CD4-positive, alpha-beta T cell treated with Interleukin-17A for 1 hour (primary cell): ENCODE data around the gene RAPGEF2.
"Not testable (repeated sequence)": the region's sequence is repeated elsewhere in the genome, so short reads cannot be mapped to it uniquely, and the experiment has no call there.

ENCODE experiments used
- DNase-seq: peaks from one replicate; pipeline ENCODE4 v3.0.0-alpha.2; 2020

Gene RAPGEF2

DNA sequence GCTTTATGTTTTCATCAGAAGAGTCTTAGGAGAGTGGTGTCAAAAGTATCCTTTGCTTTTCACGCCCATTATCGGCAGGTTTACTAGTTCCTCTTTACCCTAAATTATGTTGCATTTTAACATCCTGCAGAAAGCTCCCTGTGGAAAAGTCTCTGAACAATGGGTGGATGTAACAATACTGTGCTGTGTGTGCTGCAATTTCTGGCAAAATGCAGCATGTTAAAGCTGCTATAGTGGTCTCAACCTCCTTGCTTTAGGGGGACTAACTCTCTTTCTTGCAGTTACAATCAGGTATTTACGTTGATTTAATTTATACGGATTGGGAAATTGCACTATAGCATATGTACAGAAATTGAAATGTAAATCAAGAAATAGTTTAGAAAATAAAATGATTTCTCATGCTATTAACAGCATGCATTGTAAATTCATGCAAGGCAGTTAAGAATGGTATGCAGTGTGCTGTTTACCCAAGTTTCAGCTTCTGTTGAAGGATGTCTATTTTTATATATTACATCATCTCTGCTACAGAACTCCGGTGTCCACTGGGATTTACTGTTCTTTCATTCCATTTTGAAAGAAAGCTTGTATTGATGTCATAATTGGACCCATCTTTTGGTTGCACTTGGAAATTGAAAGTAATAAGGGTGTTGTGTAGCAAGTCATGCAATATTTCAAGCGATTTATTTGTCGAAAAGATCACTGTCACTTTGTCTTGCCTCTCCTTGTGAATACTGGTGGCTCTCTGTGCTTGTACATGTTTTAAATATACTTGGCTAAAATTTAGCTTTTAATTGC, 145.7 kb downstream of the RAPGEF2 start:
- no peak for DNase-seq

DNA sequence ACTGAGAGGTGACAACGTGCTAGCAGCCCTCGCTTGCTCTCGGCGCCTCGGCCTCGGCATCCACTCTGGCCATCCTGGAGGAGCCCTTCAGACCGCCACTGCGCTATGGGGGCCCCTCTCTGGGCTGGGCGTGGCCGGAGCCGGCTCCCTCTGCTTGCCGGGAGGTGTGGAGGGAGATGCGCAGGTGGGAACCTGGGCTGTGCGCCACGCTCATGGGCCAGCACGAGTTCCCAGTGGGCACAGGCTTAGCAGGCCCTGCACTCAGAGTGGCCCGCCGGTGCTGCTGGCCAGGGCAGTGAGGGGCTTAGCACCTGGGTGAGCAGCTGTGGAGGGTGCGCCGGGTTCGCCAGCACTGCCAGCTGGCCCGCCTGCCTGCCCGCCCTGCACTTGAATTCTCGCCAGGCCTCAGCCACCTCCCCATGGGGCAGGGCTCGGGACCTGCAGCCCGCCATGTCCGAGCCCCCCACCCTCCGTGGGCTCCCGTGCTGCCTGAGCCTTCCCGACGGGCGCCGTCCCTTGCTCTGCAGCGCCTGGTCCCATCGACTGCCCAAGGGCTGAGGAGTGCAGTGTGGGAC, 148.0 kb downstream of the RAPGEF2 start:
- DNase-seq = no peak

DNA sequence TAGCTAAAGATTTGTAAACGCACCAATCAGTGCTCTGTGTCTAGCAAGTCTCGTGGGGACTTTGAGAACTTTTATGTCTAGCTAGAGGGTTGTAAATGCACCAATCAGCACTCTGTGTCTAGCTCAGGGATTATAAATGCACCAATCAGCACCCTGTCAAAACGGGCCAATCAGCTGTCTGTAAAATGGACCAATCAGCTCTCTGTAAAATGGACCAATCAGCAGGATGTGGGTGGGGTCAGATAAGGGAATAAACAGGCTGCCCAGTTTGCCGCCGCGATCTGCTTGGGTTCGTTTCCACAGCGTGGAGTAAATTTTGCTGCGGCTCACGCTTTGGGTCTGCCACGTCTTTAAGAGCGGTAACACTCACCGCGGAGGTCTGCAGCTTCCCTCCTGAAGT, 148.7 kb downstream of the RAPGEF2 start:
- not testable (repeated sequence) for DNase-seq

DNA sequence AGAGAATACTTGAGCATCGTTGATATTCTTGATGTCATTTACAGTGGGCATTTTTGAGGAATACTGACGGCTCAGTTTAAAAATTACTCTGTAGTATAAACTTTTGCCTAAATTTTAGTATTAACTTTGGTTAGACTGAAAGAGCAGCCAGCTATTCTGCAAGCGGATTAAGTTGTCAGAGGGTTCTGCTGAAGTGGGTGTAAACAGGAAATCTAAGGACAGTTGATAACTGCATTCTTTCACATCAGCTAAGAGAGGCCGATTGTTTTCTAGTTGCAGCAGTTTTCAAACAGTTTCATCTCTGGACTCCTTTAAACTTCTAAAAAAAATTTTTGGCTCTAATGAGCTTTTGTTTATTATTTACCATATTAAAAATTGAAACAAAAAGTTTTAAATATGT, 149.6 kb downstream of the RAPGEF2 start:
- DNase-seq = no peak

DNA sequence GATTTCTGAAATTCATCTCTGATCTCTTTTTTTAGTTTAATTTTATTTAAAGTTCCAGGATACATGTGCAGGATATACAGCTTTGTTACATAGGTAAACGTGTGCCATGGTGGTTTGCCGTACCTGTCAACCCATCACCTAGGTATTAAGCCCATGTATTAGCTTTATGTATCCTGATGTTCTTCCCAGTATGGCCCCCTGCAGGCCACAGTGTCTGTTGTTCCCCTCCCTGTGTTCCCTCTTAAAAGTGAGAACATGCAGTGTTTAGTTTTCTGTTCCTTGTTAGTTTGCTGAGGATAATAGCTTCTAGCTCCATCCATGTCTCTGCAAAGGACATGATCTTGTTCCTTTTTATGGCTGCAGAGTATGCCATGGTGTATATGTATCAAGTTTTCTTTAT, 153.2 kb downstream of the RAPGEF2 start:
- DNase-seq = no peak

DNA sequence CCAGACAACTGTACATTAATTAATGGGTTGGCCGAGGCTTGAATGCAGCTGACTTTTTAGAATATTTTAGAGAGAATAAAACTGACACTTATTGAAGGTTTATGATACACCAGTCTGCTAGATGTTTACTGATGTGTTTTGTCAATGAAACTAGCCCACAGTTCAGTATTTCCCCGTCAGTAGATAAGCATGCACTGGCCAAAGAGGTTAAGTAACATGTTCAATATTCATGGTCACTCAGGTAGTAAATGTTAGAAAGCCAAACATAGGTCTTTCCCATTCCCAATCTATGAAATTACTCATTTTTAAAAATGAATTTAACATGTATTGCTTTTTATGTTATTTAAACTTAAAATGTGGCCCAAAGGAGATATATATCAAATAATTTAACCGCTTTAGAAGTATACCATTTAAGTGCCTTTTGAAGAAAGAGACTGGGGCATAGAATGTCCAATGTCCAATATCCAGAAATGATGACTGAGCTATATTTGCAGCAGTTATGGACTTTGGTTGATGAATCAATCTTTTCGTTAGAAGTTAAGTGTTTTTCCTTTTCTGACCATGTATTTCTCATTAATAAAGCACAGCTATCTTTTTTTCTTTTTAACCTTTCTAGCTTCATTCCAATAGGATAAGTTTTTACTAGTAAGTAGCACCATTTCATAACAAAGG, 156.1 kb downstream of the RAPGEF2 start:
- no peak for DNase-seq

DNA sequence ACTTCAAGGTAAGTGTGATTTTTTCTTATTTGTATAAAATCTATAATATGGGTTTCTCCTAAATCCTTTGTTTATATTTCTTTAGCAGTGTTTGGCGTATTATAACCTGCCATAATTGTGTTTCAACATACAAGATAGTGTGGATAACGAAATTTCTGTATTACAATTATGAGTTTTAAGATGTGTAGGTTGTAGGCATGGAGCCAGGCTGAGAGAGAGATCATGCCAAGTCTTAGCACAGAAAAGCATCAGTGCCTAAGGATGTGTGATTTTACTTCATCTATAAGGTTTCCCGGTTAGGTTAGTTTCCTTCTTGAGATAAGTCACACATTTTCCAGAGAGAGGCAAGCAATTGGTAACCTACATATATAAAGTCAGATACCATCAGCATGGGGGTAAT, 161.2 kb downstream of the RAPGEF2 start:
- DNase-seq = no peak

DNA sequence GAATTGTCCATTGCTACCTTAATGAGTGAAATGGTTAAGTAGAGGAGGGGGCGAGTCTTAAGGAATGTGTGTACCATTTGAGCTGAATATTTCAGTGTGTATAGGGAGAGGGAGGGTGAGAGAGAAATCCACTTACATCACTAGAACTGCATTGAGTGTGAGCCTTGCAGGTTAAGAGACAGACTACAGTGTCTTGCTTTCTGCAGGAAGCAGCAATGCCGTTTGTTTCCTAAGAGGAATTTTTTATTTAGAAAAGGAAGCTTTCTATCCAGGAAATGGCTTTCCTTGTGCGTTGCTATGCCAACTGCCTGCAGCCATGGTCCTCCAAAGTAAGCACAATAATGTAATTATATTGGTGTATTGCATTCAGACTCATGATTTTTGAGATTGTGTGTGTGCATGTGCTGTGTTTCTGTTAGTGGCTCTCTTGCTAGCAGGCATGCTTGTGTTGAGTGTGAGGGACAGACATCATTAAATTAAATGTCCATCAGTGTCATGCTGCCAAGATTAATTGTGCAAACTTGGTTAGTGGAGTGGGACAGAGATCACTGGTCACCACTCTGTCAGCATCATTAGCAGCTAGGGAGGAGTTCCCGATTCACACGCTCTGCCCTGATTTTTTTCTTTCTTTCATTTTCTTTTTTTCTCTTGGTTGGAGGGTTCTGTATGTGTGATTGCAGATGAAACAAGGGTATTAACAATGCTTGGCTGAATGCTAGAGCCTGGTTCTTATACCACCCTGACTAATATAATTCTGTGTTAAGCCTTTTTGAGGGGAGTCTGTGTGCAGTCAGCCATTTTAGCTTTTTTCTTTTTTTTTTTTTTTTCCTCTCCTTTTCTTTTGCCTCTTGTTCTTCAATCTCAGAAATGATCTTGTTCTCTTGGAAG, 164.3 kb downstream of the RAPGEF2 start:
- DNase-seq = no peak

DNA sequence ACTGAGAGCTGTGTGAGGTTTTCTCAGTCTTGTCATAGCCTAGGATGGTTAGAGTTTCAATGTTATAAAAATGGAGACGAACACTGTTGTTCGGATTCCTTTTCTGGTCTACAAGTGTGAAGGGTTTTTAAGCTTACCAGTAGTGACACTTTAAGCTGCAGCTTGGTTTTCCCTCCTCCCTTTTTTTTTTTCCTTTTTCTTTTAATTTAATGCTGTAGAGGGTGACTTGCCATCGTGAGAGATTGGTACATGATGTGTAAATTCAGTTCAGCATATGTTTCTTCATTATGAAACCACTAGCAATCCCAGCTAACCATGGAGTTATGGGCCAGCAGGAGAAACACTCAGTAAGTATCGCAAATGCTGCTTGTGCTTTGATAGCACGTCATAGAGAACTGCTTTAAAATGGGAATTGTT, 165.0 kb downstream of the RAPGEF2 start:
- no peak for DNase-seq

DNA sequence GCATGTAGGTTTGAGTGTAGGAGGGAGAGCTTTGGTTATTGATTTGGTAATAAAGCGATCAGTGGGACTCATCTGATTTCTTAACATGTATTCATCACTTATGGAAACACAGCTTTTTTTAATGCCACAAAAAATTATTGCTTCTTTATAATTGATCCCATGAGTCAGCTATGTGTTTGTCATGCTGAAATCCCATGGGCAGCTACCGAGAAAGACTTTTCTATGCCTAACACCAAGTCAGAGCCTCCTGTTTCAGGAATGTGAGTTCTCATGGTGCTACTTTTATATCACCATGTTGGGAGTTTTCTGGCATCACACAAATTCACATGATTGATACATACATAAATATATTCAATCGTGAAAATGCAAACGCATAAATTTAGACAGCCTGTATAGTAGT, 165.7 kb downstream of the RAPGEF2 start:
- no peak for DNase-seq

DNA sequence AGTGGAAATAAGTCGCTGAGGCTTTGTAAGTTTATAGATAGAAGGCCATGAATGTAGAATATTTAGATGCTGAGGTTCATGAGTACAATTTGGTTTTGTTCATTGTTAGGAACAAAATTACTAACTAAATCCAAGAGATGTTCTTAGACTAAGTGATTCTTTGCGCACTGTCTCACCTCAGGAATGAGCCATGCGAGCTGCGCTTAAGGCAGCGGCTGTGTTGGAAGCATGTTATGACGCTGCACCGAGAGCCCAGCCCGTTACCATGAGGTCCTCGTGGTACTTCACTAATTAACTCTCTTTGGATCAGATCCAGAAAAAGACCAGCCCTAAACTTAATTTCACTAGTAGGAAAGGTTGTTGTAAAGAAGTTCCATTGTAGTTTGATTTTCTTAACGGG, 166.2 kb downstream of the RAPGEF2 start:
- DNase-seq = no peak

DNA sequence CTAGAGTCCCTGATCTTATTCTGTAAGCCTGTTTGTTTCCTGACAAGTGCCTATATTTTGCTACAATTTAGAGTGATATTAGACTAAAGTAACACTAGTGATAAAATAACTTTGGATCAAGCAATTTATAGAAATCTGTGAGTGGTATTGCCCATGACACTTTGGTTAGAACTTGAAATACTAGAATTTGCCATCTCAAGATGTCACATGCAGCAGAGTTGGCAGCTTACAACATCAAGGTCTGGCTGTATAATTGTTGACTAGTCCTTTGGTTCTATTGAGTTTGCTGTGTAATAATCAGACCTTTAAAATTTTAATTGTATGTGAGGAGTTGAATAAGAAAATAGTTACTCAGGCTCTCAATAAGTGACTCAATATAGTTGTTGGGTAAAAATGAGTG, 167.1 kb downstream of the RAPGEF2 start:
- DNase-seq = no peak

DNA sequence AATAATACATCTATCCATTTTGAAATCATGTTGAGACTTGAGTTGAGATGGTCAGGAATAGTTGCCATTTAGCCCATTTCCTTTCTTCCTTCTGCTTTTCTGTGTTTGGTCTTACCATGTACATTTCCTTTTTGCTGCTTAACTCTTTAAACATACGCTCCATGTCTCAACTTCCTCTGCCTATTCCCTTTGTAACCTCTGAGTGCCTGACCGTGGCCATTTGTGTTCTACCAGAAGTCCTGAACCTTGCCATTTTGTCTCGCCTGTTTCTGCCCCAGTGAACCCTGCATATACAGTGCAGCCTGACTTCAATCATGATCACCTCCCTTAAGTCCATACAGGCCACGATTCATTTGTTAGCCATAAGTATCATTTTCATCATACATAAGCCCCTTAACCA, 169.0 kb downstream of the RAPGEF2 start:
- DNase-seq = no peak

DNA sequence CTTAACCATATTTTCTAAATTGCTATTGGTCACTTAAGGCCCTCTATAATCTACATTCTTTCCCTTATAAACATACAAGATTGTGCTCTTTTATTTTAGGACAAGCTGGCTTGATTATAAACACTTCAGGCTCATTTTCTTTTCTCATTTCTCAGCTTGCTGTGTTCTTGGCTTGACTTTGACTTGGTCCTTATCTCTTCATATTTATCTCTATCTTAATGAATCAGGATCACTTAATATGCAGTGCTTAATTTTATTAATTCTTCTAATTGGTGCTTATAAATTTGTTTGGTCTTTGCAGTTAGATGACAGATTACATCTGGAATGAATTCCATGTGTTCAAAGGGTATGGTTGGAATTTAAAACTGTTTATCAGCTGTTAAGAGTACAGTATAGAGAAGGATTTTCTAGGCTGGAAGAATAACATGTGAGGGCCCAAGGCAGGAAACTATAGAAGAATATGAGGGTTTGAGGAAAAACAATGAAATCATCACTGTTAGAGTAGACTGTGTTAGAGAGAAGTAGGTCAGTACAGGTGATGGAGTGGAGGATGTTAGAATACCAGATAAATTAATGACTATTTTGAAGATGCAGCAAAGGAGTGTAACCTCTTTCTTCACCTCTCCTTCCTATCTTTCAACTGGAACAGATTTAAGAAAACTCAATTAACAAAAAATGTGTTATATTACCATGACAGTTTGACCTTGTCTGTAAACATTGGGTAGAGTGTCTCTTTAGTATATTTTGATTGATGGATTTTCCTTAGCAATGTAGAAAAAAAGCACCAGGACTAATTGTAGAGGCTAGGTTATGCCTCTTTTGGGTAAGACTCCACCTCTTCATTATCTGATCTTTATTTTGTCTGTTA, 169.6 kb downstream of the RAPGEF2 start:
- no peak for DNase-seq

DNA sequence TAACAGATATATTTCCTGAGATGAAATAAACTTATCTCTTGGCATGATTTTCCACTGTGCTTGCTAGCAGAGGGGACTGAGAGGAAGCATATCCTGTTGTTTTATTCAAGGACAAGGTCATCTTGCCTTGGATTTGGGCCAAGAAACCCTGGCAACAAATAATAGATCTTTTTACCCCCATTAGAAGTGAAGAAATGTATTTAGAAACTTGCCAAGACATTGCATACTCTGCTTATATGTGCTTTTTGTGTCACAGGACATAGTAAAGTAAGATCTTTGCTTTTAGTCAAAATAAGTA, 170.2 kb downstream of the RAPGEF2 start:
- DNase-seq = no peak

DNA sequence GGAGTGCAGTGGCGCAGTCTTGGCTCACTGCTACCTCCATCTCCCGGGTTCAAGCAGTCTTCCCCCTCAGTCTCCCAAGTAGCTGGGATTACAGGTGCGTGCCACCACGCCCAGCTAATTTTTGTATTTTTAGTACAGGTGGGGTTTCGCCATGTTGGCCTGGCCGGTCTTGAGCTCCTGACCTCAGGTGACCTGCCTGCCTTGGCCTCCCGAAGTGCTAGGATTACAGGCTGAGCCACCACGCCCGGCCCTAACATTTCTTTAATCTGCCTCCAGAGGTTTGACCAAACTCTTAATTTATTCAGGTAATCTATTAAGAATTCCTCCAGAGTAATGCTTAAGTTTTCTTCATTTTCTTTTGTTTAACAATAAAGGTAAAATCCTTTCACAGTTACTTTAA, 171.0 kb downstream of the RAPGEF2 start:
- no peak for DNase-seq

DNA sequence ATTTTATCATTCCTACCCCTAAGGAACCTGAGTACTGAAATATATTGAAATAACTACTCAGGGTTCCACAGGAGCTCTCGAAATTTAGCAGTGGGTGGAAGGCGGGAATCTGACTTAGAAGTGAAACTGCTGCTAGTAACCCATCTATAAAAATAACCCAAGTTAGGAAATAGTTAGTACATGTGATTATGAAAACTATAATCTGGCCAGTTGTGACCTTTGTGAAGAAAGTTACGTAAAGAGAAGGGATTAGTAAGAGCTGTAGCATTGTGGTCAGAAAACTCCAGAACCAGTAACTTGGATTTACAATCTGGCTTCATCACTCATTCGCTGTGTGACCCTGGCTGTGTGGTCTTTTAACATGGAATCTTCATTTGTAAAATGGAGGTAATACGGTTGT, 175.5 kb downstream of the RAPGEF2 start:
- DNase-seq = no peak

DNA sequence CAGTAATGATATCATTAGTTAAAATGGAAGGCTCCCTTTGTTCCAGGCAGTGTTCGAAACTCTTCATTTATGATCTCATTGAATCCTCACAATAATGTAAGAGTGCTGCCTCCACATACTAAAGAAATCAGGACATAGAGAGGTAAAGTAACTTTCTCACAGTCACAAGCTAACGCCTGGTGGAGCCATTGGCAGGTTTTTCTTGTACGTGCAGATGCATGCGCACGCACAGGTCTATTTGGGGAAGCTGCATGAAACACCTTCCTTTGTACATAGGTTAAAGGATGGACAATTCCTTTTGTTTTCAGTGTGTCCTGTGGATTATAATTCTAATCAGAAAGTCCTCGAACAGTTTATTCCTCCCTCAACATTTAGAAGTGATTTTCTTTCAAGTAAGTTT, 176.2 kb downstream of the RAPGEF2 start:
- DNase-seq = no peak

DNA sequence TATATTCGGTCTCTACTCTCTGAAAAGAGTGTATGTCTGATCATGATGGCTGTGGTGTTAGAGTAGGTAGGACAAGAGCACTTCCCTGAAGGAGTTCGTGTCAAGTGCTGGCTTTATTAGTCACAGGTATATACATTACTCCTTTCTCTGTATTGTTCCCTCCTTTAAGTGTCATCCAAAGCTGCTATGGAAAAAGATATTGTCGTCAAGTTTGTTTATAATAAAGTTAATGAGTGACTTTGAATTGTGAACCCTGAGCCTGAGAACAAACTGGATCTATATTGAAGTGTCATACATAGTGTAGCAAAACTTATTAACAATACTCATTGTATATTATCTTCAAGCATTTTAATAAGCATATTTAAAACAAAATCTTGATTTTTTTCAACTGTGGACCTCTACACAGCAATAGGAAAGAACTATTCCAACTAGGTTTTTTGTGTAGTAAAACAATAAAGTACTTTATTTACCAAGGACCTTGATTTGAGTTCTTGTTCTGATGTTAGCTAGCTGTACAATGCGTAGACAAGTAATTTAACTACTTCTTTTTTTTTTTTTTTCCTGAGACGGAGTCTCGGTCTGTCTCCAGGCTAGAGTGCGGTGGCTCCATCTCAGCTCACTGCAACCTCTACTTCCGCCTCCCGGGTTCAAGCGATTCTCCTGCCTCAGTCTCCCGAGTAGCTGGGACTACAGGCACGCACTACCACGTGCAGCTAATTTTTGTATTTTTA, 177.7 kb downstream of the RAPGEF2 start:
- DNase-seq = no peak

DNA sequence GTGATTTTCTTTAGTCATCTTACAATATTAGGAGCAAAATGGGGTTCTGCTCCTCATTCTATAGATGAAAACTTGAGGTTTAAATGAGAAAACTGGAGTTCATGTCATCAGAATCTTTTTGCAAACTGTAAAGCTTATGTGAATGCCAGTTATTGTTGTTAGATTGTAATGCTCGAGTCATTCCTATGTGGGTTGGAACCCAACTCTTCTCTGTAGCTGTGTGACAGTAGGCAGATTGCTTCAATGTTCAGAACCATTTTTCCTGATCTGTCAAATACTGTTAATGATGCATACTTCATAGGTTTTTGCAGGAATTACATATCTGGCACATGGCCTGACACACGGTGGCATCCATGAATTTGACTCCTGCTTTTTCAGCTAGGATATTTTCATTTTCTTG, 178.9 kb downstream of the RAPGEF2 start:
- no peak for DNase-seq

DNA sequence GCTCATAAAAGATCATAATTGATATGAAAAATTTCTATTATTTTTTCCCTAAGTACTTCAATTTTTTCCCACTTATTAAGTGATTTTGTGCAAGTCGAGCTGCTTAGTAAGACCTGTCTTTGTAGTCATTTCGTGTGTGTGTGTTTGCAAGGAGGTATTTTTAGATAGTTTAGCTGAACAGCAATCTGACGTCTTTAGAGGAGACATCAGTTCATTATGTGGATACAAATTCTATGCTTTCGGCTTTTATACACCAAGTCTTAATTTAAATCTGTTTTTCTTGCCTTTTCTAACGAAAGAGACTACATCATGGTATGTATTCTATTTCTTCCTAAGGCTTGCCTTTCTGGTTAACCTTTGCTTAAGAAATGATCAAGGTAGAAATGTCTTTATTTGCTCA, 179.4 kb downstream of the RAPGEF2 start:
- DNase-seq = no peak

DNA sequence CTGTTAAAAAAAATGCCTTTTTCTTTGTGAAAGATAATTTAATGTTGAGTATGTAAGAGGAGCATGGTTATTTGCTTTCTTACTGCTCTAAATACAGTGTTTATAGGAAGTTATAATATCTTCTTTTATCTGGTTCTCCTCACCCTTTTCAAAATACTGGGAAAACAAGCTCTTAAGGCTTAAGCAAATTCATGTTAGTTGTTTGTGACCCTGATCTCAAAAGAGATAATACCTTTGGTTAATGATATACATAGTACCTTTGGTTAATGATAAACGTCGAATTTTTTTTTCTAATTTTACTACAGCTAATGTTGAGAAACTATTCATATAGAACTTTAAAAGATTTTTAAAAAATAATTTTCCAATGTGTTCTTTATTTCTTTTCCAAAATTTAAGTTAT, 180.1 kb downstream of the RAPGEF2 start:
- no peak for DNase-seq
